GM12891 (cell line): ENCODE results near the gene TNIP3.

Experiments
- PAX5 ChIP-seq: IDR thresholded peaks from 2 replicates; pipeline ENCODE4 v1.6.1; 2011; ENCODE audit warnings: low read length, moderate library complexity, mild to moderate bottlenecking; ENCODE audit not compliant: insufficient read depth, severe bottlenecking
- POLR2A ChIP-seq: IDR thresholded peaks from 2 replicates; pipeline ENCODE4 v1.6.1; 2011; ENCODE audit warnings: low read depth, low read length, control low read depth
- POLR2AphosphoS5 ChIP-seq: IDR thresholded peaks from 2 replicates; pipeline ENCODE4 v1.6.1; 2011; ENCODE audit warnings: low read depth, low read length, control low read depth
- POU2F2 ChIP-seq: IDR thresholded peaks from 2 replicates; pipeline ENCODE4 v1.6.1; 2011; ENCODE audit warnings: low read depth, mild to moderate bottlenecking, control low read depth, low read length, moderate library complexity
- SPI1 ChIP-seq: IDR thresholded peaks from 2 replicates; pipeline ENCODE4 v1.6.1; 2011; ENCODE audit warnings: low read depth, low read length, control low read depth
- TAF1 ChIP-seq: IDR thresholded peaks from 2 replicates; pipeline ENCODE4 v1.6.1; 2011; ENCODE audit warnings: low read depth, low read length, control low read depth

GRCh38 chr4:121114756-121115155 lies 49.4 kb downstream of the TNIP3 start:
- TF ChIP-seq POLR2AphosphoS5 (no peak), POLR2A (no peak), TAF1 (no peak), POU2F2 (no peak), SPI1 (no peak), PAX5 (no peak)
